ENCODE results near the gene MDC1. TPM values are rescaled to one million over a fixed set of nuclear protein-coding genes. Genes with fewer than 3 reads are reported as not detected.
A peak's percentile ranks its signal among the peaks of the same experiment; 100 is the strongest.

Gene MDC1
- total and polyA plus RNA-seq, 2 of the 13 experiments (the other 11 are each of a cell fraction or from before 2014, with no cell fraction given), result 8.4 to 14.0 TPM

- TF ChIP-seq ZBTB34 (CRISPR knock-in tag; IDR thresholded peaks at IDR 0.05) (0 out of 2 replicates have a peak, but pooled peaks have one; percentile 7), ARID3A (IDR thresholded peaks at IDR 0.05; ENCODE audit: low read depth, low read length) (no peak), ZNF142 (CRISPR knock-in tag; IDR thresholded peaks at IDR 0.05) (0 out of 2 replicates have a peak, but pooled peaks have one; percentile 24), ZNF383 (CRISPR knock-in tag; IDR thresholded peaks at IDR 0.05; ENCODE audit: borderline replicate concordance) (no peak), CBX2 (IDR thresholded peaks at IDR 0.05; ENCODE audit: low read depth, low read length) (no peak), CBX2 (CRISPR knock-in tag; IDR thresholded peaks at IDR 0.05; ENCODE audit: low read depth) (no peak), POLR2A (IDR thresholded peaks at IDR 0.05; ENCODE audit: insufficient read depth in 1 of 2, low read depth in 2 of 2, low read length in 2 of 2) (peak in 1 of 2 experiments; percentile 85; a peak in 1 of 4 replicates), ZSCAN20 (CRISPR knock-in tag; IDR thresholded peaks at IDR 0.05; ENCODE audit: borderline replicate concordance) (no peak), SATB2 (CRISPR knock-in tag; IDR thresholded peaks at IDR 0.05) (0 out of 2 replicates have a peak, but pooled peaks have one; percentile 82), SNAPC2 (CRISPR knock-in tag; IDR thresholded peaks at IDR 0.05) (peak; percentile 17; the same call in 1 of the 2 replicates), SP5 (CRISPR knock-in tag; IDR thresholded peaks at IDR 0.05; ENCODE audit: borderline replicate concordance, low read depth) (no peak), FOXO4 (CRISPR knock-in tag; conservative IDR thresholded peaks at IDR 0.05) (peak; percentile 85; the same call in 1 of the 2 replicates), HMGXB4 (CRISPR knock-in tag; IDR thresholded peaks at IDR 0.05; ENCODE audit: borderline replicate concordance in 1 of 2, low read depth in 1 of 2) (no peak; a peak in 1 of 4 replicates), SP2 (CRISPR knock-in tag; IDR thresholded peaks at IDR 0.05) (no peak), ZSCAN25 (CRISPR knock-in tag; IDR thresholded peaks at IDR 0.05) (no peak), ZBTB21 (CRISPR knock-in tag; IDR thresholded peaks at IDR 0.05) (no peak), GATAD2A (CRISPR knock-in tag; IDR thresholded peaks at IDR 0.05) (no peak)
Observed at GRCh38 chr6:30741789-30742315, 24.8 kb upstream of the MDC1 start (continued).

All from HepG2 (cell line).